Cardiac muscle cell (in vitro differentiated cells and primary cell): Measurements from ENCODE around the gene IFNL3. TPM values are rescaled to one million over a fixed set of nuclear protein-coding genes. Genes with fewer than 3 reads are reported as not detected.
"Not testable (repeated sequence)": the region's sequence is repeated elsewhere in the genome, so short reads cannot be mapped to it uniquely, and the experiment has no call there.

Experiments
- DNase-seq, 2 donors: peaks; one replicate each; pipeline versions ENCODE4 v3.0.0 to v3.0.0-alpha.2; 2010 to 2017; ENCODE audit warnings: low read depth in 1 of 2, low spot score in 1 of 2
- H3K27ac ChIP-seq: fragments of 200-600 bp; sonication (generic); 2 replicates; pipeline ENCODE4 v1.5.1; 2016
- H3K27me3 ChIP-seq: fragments of 200-600 bp; sonication (generic); 2 replicates; pipeline ENCODE4 v1.6.0; 2016; ENCODE audit warnings: control low read depth
- H3K36me3 ChIP-seq: fragments of 200-600 bp; sonication (generic); 2 replicates; pipeline ENCODE4 v1.5.1; 2016; ENCODE audit warnings: control low read depth
- H3K4me1 ChIP-seq: fragments of 200-600 bp; sonication (generic); 2 replicates; pipeline ENCODE4 v1.8.1; 2017; ENCODE audit warnings: low read depth, mild to moderate bottlenecking, mixed run types
- H3K4me3 ChIP-seq: fragments of 200-600 bp; sonication (generic); 2 replicates; pipeline ENCODE4 v1.5.1; 2016; ENCODE audit warnings: mild to moderate bottlenecking
- H3K9me3 ChIP-seq: fragments of 200-600 bp; sonication (generic); 2 replicates; pipeline ENCODE4 v1.5.1; 2017; ENCODE audit warnings: low read depth, mild to moderate bottlenecking, control low read depth
- CTCF ChIP-seq: IDR thresholded peaks from 2 replicates; pipeline ENCODE4 v1.5.1; 2012; ENCODE audit warnings: low read depth, mild to moderate bottlenecking, low read length
- polyA plus RNA-seq: library from polyadenylated mRNA; unstranded; fragments of >200 nt; fragmentation: Nextera tagmentation; extraction: Ambion mirVana; gene quantifications from 2 replicates; pipeline ENCODE4 v1.2.1, GENCODE V29; 2016
- total RNA-seq: library from RNA; depleted of rRNA; stranded (reverse); fragments of >200 nt; gene quantifications from 2 replicates; pipeline ENCODE4 v1.2.3, GENCODE V29; 2016

The IFNL3 gene
- total and polyA plus RNA-seq, 2 experiments from 2014 or later: not detected

GRCh38 chr19:39230096-39230764 lies 14.6 kb downstream of the IFNL3 start:
- H3K4me1 ChIP-seq: no peaks in the 10 kb centered on the region
- DNase-seq: no peak
- H3K27me3 ChIP-seq: peaks cover 16% of the 10 kb centered on the region
- no peak overlapping the region for H3K27ac ChIP-seq
- H3K36me3 ChIP-seq: no peaks in the 10 kb centered on the region
- TF ChIP-seq CTCF: no peak
- H3K9me3 ChIP-seq: no peaks in the 10 kb centered on the region
- H3K4me3 ChIP-seq: no peak overlapping the region

GRCh38 chr19:39224910-39225309 lies 19.9 kb downstream of the IFNL3 start:
- H3K36me3 ChIP-seq: no peaks in the 10 kb centered on the region
- H3K27me3 ChIP-seq: peaks cover 15% of the 10 kb centered on the region
- no peak overlapping the region for H3K27ac ChIP-seq
- no peak for TF ChIP-seq CTCF
- H3K4me1 ChIP-seq: no peaks in the 10 kb centered on the region
- no peaks in the 10 kb centered on the region for H3K9me3 ChIP-seq
- H3K4me3 ChIP-seq: no peak overlapping the region
- no peak for DNase-seq

GRCh38 chr19:39223703-39224279 lies 21.0 kb downstream of the IFNL3 start:
- TF ChIP-seq CTCF: no peak
- peak; percentile 56 to 76 for DNase-seq
- H3K27ac ChIP-seq: no peak overlapping the region
- no peak overlapping the region for H3K4me3 ChIP-seq
- H3K4me1 ChIP-seq: no peaks in the 10 kb centered on the region
- H3K36me3 ChIP-seq: no peaks in the 10 kb centered on the region
- no peaks in the 10 kb centered on the region for H3K9me3 ChIP-seq
- H3K27me3 ChIP-seq: peaks cover 16% of the 10 kb centered on the region

- not testable (repeated sequence) for H3K27ac ChIP-seq, H3K27me3 ChIP-seq, H3K4me3 ChIP-seq, H3K9me3 ChIP-seq, H3K4me1 ChIP-seq, H3K36me3 ChIP-seq, DNase-seq
These were observed 25.7 kb downstream of the IFNL3 start for GRCh38 chr19:39219108-39219507.

GRCh38 chr19:39218230-39219007 lies 26.4 kb downstream of the IFNL3 start:
- Histone ChIP-seq H3K4me3 (no peak overlapping the region), H3K27me3 (peaks cover 10% of the 10 kb centered on the region), H3K36me3 (no peaks in the 10 kb centered on the region), H3K9me3 (no peaks in the 10 kb centered on the region), H3K27ac (no peak overlapping the region), H3K4me1 (no peaks in the 10 kb centered on the region)
- no peak for TF ChIP-seq CTCF
- DNase-seq: no peak

GRCh38 chr19:39217094-39217493 lies 27.7 kb downstream of the IFNL3 start:
- H3K27me3 ChIP-seq: peaks cover 10% of the 10 kb centered on the region
- no peak for DNase-seq
- H3K4me3 ChIP-seq: no peak overlapping the region
- no peak for TF ChIP-seq CTCF
- no peaks in the 10 kb centered on the region for H3K36me3 ChIP-seq
- H3K9me3 ChIP-seq: no peaks in the 10 kb centered on the region
- no peak overlapping the region for H3K27ac ChIP-seq
- no peaks in the 10 kb centered on the region for H3K4me1 ChIP-seq

GRCh38 chr19:39215323-39215722 lies 29.5 kb downstream of the IFNL3 start:
- H3K36me3 ChIP-seq, DNase-seq, H3K4me3 ChIP-seq, H3K27ac ChIP-seq, H3K4me1 ChIP-seq, H3K9me3 ChIP-seq, H3K27me3 ChIP-seq: not testable (repeated sequence)
